ENCODE data around the gene DCAF8L1.
"Not testable (repeated sequence)": the region's sequence is repeated elsewhere in the genome, so short reads cannot be mapped to it uniquely, and the experiment has no call there.

The DCAF8L1 gene

GRCh38 chrX:27981349-27981748 lies at the start of gene DCAF8L1:
TSS of gene DCAF8L1 (minus strand) at chrX:27981449. CDS start at chrX:27981334, 115 bp downstream.
- no peak for DNase-seq

GRCh38 chrX:28022371-28022770 lies 41.1 kb upstream of the DCAF8L1 start:
- no peak for DNase-seq

DNA sequence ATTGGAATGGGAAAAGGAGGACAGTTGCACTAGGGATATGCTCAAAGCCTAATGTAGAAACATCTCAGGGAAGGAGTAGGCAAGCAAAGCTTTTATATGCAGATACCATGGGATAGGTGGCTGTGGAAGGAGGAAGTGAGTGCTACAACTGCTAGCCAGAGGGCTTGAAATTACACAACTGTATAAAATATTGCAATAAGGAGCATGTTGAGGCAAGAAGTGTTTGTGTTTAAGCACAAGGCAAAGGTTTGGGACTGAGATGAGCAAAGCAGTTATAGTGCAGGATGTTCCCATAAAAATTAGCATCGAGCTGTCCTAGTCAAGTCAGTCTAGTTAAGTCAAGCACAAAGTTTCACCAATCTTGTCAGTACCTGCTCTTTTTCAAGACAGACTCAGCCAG lies 35.6 kb upstream of the DCAF8L1 start:
- DNase-seq, result no peak

- DNase-seq, result no peak
Measured at GRCh38 chrX:28015993-28016392, 34.7 kb upstream of the DCAF8L1 start.

- DNase-seq, result no peak
Measured at GRCh38 chrX:28010875-28011274, 29.6 kb upstream of the DCAF8L1 start.

DNA sequence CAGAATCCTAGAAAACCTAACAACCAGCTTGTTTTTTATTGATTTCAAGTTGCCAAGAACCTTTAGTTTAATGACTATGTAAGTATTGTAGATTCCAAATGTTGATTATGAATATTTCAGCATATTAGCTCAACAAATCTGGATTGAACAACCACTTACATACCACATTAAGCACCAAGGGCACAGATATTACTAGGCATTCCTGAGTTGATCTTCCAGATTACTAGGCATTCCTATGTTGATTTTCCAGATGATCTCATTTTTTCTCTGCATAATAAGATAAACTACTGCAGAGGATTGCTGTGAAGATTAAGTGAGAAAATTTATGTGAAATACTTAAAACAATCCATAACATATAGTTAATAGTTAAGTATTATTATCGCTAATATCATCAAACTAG lies 17.4 kb upstream of the DCAF8L1 start:
- DNase-seq, result no peak

- no peak for DNase-seq
Measured at GRCh38 chrX:27997622-27998021, 16.4 kb upstream of the DCAF8L1 start.

- no peak for DNase-seq
Measured at GRCh38 chrX:27996132-27996531, 14.9 kb upstream of the DCAF8L1 start.

DNA sequence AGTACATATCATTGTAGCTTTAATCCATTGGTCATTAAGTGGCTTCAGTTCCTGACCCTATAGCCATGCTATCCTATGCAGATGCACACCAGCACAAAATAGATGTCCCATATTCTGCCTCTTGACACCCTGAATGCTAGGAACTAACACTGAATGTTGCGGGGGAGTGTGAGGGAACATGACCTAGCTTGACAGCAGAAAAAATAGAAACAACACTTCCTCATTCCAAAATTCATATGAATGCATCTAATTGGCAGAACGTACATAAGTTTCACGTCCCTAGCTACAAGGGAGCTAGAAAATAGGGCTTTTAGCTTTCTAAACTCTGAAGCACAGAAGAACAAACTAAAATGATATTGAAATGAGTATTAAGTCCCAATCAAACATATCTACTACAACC lies 14.4 kb upstream of the DCAF8L1 start:
- no peak for DNase-seq

GRCh38 chrX:27987862-27988646 lies 6.8 kb upstream of the DCAF8L1 start:
- no peak for DNase-seq

GRCh38 chrX:27976934-27977333 lies 4.3 kb downstream of the DCAF8L1 start:
- not testable (repeated sequence) for DNase-seq

DNA sequence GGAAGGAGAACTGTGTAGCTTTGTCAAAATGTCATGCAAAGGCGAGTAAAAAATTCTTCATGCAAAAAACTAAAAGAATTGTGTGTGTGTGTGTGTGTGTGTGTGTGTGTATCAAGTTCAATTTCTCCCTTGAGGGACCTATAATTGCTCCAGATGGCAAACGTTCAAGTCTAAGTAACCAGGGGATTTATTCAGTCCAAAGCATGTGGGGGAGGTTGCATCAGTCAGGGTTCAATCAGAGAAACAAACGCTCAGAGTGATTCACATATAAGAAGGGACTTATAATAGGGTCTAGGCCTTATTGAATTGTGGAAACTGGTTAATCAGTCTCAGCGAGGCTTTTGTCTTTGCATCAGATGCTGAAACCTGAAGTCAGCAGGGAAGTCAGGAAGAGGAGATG lies 5.0 kb downstream of the DCAF8L1 start:
- DNase-seq, result no peak

DNA sequence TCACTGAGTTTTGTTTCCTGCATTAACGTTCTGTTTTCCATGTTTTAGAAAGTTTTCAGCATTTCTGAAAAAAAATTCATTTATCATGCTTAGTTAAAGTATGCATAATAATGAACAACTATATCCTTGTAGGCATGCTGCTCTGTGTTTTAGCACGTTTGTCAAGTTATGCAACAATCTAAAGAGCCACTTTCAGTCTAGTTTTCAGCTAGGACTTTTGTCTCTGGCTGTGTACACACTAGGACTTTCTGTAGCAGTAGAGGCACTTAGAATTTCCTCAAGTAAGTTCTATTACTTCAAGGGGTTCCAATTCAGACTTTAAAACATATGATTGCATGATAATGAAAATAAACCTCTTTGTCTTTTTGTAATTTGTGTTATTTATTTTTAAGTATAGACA lies 12.4 kb downstream of the DCAF8L1 start:
- no peak for DNase-seq

GRCh38 chrX:27968352-27968751 lies 12.9 kb downstream of the DCAF8L1 start:
- DNase-seq, result no peak

GRCh38 chrX:27966955-27967354 lies 14.3 kb downstream of the DCAF8L1 start:
- no peak for DNase-seq

GRCh38 chrX:27966492-27966891 lies 14.8 kb downstream of the DCAF8L1 start:
- DNase-seq, result no peak

DNA sequence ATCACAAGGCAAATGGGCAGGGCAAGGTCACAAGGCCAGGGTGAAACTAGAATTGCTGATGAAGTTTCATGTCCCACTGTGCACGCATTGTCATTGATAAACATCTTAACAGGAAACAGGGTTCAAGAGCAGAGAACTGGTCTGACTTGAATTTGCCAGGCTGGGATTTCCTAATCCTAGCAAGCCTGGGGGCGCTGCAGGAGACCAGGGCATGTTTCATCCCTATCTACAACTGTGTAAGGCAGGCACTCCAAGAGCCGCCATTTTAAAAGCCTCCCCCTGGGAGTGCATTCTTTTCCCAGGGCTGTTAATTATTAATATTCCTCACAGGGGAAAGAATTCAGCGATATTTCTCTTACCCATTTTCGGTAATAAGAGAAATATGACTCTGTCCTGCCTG lies 15.9 kb downstream of the DCAF8L1 start:
- DNase-seq, result not testable (repeated sequence)

GRCh38 chrX:27964432-27964831 lies 16.8 kb downstream of the DCAF8L1 start:
- DNase-seq, result no peak

DNA sequence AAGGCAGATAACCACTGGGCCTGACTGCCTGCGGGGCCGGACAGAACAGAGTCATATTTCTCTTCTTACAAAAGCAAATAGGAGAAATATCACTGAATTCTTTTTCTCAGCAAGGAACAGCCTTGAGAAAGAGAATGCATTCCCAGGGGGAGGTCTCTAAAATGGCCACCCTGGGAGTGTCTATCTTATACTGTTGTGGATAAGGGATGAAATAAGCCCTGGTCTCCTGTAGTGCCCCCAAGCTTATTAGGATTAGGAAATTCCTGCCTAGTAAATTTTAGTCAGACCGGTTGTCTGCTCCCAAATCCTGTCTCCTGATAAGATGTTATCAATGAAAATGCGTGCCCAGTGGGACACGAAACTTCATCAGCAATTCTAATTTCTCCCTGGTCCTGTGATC lies 20.8 kb downstream of the DCAF8L1 start:
- DNase-seq, result not testable (repeated sequence)

DNA sequence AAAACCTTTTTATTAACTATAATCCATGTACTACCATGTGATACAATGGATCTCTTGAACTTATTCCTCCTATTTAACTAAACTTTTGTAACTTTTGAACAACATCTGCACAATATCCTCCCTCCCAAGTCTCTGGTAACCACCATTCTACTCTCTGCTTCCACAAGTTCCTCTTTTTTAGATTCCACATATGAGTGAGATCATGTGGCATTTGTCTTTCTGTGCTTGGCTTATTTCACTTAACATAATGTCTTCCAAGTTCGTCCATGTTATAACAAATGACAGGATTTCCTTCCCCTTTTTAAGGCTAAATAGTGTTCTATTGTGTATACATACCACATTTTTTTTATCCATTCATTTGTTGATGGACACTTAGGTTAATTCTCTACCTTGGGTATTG lies 28.1 kb downstream of the DCAF8L1 start:
- no peak for DNase-seq

- no peak for DNase-seq
Measured at GRCh38 chrX:27933361-27933760, 47.9 kb downstream of the DCAF8L1 start.
